GM18951 (cell line): ENCODE data around the gene MAGED4B.
"Not testable (repeated sequence)": the region's sequence is repeated elsewhere in the genome, so short reads cannot be mapped to it uniquely, and the experiment has no call there.

Experiments used
- POLR2A ChIP-seq: IDR thresholded peaks from 4 replicates; pipeline ENCODE4 v1.6.1; 2011; ENCODE audit warnings: mild to moderate bottlenecking; ENCODE audit not compliant: insufficient read length, insufficient read depth; ENCODE audit errors: extremely low read depth
- in situ Hi-C: fragments of 300-500 bp; cut with MboI; formaldehyde crosslinking; loops from one replicate; pipeline ENCODE4 v1.12.0; 2022; ENCODE audit warnings: low sequenced_read_pairs, mixed read lengths, inconsistent platforms; ENCODE audit not compliant: unreplicated experiment

The MAGED4B gene

DNA sequence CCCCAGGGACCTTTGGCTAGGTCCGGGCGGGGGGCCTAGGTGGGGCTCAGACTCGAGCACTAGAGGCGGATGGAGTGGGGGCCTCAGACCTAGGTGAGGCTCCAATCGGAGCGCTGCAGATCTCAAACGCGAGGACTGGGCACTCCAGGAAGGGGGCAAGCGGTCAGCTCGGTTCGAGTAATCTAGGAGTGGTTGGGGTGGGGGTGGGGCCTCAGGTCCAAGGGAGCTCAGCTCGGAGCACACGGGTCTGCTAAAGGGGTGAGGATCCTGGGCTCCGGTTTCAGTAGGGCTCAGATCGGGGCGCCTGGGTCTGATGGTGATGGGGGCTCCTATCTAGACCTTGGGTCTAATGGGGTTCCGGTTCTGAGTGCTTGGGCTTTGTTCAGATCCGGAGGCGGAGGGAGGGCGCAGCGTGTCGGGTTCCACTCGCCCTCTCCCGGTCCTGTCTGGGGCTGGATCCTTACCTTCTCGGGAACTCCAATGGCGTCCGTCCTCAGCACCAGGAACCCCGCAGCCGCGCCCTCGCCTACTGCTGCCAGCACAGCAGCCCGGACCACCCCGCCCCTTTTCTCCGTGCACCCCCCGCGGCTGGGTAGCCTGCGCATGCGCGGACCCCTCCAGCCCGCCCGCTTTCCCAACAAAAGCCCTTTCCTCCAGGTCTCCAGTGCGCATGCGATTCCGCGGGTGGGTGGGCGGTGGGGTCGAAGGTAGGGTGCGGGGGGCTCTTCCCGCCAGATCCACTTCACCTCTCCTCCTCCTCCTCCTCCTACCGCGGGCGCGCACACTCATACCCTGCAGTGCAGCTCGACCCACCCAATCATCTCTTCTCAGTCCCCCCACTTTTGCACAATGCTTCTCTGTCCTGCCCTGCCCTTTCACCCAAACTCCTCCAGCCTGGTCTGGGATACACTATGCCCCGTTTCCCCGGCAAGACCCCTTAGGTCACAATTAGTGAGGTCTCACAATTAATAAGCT is at the start of gene MAGED4B:
Gene MAGED4B (minus strand): TSS at position 518 of the 975 bp plus-strand sequence. CDS start 1,011 bp downstream, outside the sequence.
- in situ Hi-C loops, result not testable (repeated sequence)

- in situ Hi-C loops, result no loop called here
Measured at GRCh38 chrX:52118262-52118661, 49.3 kb upstream of the MAGED4B start.

DNA sequence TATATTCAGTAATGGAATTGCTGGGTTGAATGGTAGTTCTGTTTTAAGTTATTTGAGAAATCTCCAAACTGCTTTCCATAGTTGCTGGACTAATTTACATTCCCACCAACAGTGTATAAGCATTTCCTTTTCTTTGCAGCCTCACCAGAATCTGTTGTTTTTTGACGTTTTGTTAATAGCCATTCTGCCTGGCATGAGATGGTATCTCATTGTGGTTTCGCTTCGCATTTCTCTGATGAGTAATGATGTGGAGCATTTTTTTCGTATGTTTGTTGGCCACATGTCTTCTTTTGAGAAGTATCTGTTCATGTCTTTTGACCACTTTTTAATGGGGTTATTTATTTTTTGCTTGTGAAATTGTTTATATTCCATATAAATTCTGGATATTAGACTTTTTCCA is 13.6 kb upstream of the MAGED4B start:
- TF ChIP-seq POLR2A, result no peak

More at GRCh38 chrX:52118262-52118661, 49.3 kb upstream of the MAGED4B start:
- TF ChIP-seq POLR2A, result no peak

GRCh38 chrX:52078131-52078530 is 9.1 kb upstream of the MAGED4B start:
- TF ChIP-seq POLR2A, result no peak

More for the DNA sequence above, 13.6 kb upstream of the MAGED4B start:
- in situ Hi-C loops, result no loop called here

DNA sequence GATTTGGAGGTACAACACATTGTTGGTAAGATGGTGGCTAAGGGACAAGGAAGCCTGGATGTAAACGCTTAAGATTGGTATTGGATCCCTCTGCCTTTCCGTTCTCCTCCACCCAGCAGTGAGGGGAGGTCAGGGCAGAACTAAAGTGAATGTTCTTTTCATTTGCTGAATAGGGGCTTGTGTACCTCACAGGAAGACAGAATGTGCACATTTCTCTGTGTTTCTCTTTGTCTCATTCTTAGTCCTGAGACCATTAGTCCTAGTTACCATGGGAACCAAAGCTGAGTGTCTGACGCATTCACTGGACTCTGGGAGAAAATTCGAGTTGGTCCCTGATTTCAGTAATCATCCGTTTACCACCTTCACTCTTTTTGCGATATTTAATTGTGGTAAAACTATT is 26.7 kb downstream of the MAGED4B start:
- in situ Hi-C loops, result not testable (repeated sequence)

More at GRCh38 chrX:52078131-52078530, 9.1 kb upstream of the MAGED4B start:
- in situ Hi-C loops, result no loop called here

GRCh38 chrX:52034211-52034610 is 34.8 kb downstream of the MAGED4B start:
- in situ Hi-C loops, result no loop called here
- no peak for TF ChIP-seq POLR2A

- in situ Hi-C loops, result no loop called here
- no peak for TF ChIP-seq POLR2A
Measured at GRCh38 chrX:52031371-52031770, 37.6 kb downstream of the MAGED4B start.

DNA sequence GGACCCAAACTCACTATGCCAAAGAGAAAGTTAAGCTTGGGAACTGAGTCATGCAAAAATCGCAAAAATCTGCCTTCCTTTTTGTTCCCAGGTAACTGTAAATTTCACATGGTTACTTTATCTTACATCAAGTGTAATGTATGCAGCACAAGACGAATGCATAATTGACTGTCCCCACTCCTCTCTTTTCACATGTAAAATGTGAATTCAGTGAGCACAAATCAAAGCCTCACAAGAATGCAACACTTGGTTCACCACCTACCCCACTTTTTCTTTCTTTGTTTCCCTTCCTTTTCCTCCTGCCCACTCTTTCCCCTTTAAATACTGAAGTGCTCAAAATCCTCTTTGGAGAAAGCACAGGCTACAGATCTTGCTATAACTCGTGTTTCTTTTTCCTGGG is 53.2 kb downstream of the MAGED4B start:
- no peak for TF ChIP-seq POLR2A
- in situ Hi-C loops, result no loop called here
